HG03571 (cell line): Measurements from ENCODE around the gene TNKS1BP1.

Experiments used
- ATAC-seq: cut with Tn5 transposase; IDR thresholded peaks from one replicate; pipeline ENCODE4 v1.9.1; 2021; ENCODE audit not compliant: unreplicated experiment

The TNKS1BP1 gene

GRCh38 chr11:57335023-57335342, 10.2 kb upstream of the TNKS1BP1 start:
- peak; percentile 2 for ATAC-seq

DNA sequence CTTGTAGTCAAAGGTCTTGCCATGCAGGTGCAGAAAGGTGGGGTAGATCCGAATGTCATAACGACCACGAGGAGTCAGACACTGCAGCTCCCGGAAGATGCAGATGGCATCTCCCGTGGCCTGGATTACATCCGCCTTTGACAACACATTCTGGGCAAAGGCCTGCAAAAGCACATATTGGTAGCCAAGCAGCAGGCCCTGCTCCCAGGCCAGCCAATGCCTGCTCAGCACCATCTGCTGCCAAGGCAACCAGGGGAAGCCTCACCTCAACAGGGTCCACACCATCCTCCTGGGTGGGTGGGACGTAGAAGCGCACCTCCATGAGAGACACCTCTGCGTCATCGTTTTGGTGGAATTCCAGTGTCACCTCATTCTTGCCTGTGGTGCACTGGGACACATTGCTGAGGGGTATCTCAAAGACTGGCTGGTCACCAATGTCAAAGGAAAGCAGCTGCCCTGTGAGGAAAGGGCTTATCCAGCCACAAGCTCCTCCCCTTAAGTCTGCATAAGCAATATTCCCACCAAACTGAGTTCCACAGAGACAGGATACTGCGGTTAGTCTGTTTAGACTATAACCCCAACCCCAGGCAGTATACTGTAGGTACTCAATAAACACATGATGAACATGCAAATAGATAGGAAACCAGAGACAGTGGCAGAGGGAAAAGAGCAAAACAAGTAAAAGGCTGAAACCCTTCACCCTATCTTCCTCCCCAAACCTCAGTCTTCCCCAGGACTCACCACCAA, 8.1 kb upstream of the TNKS1BP1 start:
- no peak for ATAC-seq

DNA sequence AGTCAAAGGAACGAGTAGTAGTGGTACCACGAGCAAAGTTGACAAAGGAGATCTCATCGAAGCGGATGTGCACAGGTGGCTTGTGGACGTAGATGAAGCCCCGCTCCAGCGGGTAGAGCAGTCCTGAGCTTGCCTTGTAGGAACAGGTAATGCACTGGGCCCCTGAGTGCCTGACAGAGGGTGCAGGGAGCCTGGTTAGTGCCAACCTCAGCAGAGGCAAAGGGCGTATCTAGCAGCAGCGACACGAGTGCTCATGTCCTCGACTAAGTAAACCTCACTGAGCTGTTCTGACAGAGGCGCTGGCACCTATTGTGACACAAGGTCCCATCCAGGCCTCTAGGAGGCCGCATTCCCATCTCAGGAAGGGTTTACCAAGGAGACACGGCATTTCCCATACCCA, 7.0 kb upstream of the TNKS1BP1 start:
- no peak for ATAC-seq

GRCh38 chr11:57330029-57330428, 5.3 kb upstream of the TNKS1BP1 start:
- no peak for ATAC-seq

DNA sequence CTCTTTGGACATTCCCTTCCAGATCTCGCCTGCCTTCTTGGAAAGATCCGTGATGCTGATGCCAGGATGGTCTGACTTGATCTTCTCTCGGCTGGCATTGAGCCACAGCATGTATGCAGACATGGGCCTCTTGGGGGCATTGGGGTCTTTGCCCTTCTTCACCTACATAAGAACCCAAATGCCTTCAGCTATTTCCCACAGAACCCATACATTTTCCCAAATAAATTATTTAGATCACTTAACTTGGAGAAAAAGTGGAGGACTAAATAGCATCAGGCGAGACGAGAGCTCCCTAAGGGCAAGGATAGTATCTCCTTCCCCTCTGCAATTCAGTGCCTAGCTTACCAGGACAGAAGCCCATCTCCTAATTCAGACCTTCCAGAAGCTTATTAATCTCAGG, 3.0 kb upstream of the TNKS1BP1 start:
- ATAC-seq = no peak

- no peak for ATAC-seq
These were observed 940 bp upstream of the TNKS1BP1 start for GRCh38 chr11:57325735-57326048.

- ATAC-seq = no peak
These were observed 432 bp downstream of the TNKS1BP1 start for GRCh38 chr11:57324154-57324885.

DNA sequence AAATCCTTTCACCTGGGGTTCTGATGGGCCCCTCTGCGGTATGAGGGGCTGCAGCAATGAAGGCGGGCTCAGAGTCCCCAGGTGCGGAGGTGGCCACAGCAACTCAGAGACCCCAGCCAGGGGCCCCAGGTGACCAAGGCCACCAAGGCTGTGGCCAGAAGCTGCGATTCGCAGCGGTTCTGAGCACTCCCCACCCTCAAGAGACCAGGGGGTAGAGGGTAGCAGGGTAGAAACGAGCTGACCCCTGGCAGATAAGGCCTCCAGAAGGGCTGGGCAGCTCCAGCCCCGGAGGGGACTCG, 948 bp downstream of the TNKS1BP1 start:
- ATAC-seq = no peak

- no peak for ATAC-seq
These were observed 1.4 kb downstream of the TNKS1BP1 start for GRCh38 chr11:57323167-57323854.

DNA sequence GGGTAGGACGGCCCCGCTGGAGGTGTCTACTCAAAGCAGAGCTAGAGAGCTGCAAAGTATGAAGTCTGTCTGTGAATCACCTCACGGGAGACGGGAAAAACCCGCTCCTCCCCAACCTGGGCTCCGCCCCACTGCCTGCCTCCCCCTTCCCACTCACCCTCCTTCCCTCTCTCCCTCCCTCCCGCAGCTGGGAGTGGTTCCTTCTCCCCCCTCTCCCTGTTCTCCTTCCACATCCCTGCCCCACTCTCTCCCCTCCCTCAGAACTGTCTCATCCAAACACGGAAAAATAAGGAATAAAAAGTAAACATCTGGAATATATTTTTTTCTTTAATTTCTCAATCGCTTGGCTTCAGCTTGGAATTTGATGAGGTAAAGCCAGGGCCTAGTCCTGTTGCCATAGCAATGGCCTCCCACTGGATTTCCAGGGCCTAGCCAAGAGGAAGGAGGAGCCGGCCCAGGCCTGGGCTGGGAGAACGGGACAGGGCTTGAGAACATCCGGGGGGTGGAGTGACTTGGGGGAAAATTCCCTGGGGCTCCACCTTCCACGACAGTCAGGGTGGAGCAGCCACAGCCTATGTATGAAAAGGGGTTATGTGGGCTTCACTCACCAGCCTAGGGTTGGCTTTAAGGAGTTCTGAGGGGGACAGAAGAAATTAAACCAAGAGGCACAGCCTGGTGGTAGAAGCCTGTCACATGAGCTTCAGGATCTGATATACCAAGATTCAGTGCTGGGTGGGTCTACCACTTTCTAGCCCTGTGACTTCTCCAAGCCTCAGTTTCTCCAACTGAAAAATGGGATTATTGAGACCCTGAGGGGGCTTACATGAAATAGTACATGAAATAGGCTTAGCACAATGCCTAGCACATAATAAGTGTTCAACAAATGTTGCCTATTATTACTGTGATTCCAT, 2.2 kb downstream of the TNKS1BP1 start:
- no peak for ATAC-seq

- ATAC-seq = no peak
These were observed 3.1 kb downstream of the TNKS1BP1 start for GRCh38 chr11:57321388-57322255.

- no peak for ATAC-seq
These were observed 3.9 kb downstream of the TNKS1BP1 start for GRCh38 chr11:57320719-57321387.

DNA sequence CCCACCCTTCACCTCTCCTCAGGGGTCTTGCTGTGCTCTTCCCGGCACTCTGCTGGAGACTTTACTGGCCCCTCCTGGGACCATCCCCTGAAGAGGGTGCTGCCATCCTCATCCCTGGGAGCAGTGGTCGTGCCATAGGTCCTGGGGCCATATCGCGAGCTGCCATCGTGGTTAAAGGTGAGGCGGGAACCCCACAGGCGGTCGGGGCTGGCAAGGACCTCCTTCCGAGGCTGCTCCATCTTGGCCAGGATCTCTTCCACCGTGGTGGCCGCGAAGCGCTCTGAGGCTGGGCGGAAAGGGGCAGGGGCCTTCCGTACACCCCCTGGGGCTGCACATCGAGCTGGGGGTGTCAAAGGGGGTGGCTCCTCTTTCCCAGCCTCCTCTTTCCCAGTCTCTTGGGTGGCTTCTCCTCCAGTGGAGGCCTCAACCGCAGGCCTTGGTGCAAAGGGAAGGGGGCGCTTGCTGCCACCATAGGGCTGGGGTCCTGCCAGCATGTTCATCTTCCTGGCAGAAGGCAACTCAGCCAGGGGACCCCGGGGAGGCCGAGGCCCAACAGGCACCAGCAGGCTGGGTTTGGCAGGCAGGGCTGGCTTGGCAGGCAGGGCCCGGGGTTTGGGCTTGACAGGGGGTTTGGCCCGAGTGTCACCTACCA, 4.6 kb downstream of the TNKS1BP1 start:
- no peak for ATAC-seq

GRCh38 chr11:57318178-57318577, 6.6 kb downstream of the TNKS1BP1 start:
- no peak for ATAC-seq

- no peak for ATAC-seq
These were observed 8.7 kb downstream of the TNKS1BP1 start for GRCh38 chr11:57316017-57316416.

DNA sequence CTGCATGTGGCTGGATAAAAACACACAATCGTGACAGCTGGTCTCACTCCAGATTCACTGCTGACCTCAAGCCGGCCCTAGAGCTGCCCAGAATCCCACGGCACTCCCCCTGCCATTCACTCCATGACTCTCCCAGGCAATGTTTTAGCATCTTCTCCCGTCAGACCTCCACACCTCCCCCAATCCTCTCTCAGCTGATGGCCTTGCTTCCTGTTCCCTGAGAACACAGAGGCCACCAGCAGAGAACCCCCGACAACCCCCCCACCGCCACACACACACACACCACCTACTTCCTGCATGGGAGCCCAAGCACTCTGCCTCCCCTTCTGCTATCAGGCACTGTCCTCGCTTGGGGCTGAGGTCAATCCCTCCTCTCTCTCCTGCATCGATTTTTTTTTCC, 9.3 kb downstream of the TNKS1BP1 start:
- ATAC-seq = no peak

- no peak for ATAC-seq
These were observed 10.4 kb downstream of the TNKS1BP1 start for GRCh38 chr11:57314221-57314973.

- ATAC-seq = no peak
These were observed 11.0 kb downstream of the TNKS1BP1 start for GRCh38 chr11:57313788-57314135.
